IMR-90 (cell line): ENCODE data around the gene PLCB2. TPM values are rescaled to one million over a fixed set of nuclear protein-coding genes. Genes with fewer than 3 reads are reported as not detected.

Experiments used
- ATAC-seq: fragments of 200-7000 bp; cut with Tn5 transposase; 2 replicates; pipeline ENCODE4 v1.9.1; 2020; ENCODE audit warnings: low read depth, mild to moderate bottlenecking, moderate library complexity
- BruUV-seq: library from RNA; stranded (reverse); fragments of 400-500 nt; replicated peaks from 2 replicates; lab custom pipeline; 2021; lab: Mats Ljungman, UMichigan
- CTCF ChIA-PET: fragments of 300-600 bp; formaldehyde crosslinking; extraction: SDS; loops from one replicate; lab custom pipeline; 2021; ENCODE audit warnings: antibody characterized with exemption; lab: Yijun Ruan, JAX
- POLR2A ChIA-PET: fragments of 300-600 bp; sonication (Branson Sonifier 250); formaldehyde crosslinking; loops from one replicate; lab custom pipeline; 2022; ENCODE audit warnings: antibody characterized with exemption; ENCODE audit not compliant: unreplicated experiment; lab: Charles Lee
- DNase-seq: peaks from one replicate; pipeline ENCODE4 v3.0.0; 2013
- H2AFZ ChIP-seq: replicated peaks from 2 replicates; pipeline ENCODE3; 2013; ENCODE audit warnings: low read length, mild to moderate bottlenecking; ENCODE audit not compliant: poor library complexity
- H2AK5ac ChIP-seq: 2 replicates; pipeline ENCODE4 v1.6.1; 2013; ENCODE audit warnings: low read depth, low read length, inconsistent platforms
- H2AK9ac ChIP-seq: replicated peaks from 2 replicates; pipeline ENCODE3; 2013; ENCODE audit warnings: mild to moderate bottlenecking, low read depth, low read length, moderate library complexity; ENCODE audit not compliant: poor library complexity
- H2BK120ac ChIP-seq: 2 replicates; pipeline ENCODE4 v1.6.1; 2013; ENCODE audit warnings: low read depth, low read length, inconsistent platforms
- H2BK15ac ChIP-seq: 3 replicates; pipeline ENCODE4 v1.6.1; 2013; ENCODE audit warnings: low read depth, low read length, inconsistent platforms
- H2BK20ac ChIP-seq: 2 replicates; pipeline ENCODE4 v1.6.1; 2013; ENCODE audit warnings: low read depth, mild to moderate bottlenecking, inconsistent platforms, low read length, moderate library complexity
- H2BK5ac ChIP-seq: 2 replicates; pipeline ENCODE4 v1.6.1; 2013; ENCODE audit warnings: mild to moderate bottlenecking, low read depth, low read length, inconsistent platforms; ENCODE audit not compliant: poor library complexity, severe bottlenecking
- H3K14ac ChIP-seq: replicated peaks from 2 replicates; pipeline ENCODE4 v1.6.1; 2013; ENCODE audit warnings: low read depth, low read length, inconsistent platforms
- H3K18ac ChIP-seq: 2 replicates; pipeline ENCODE4 v1.6.1; 2013; ENCODE audit warnings: low read depth, low read length, control low read depth
- H3K23ac ChIP-seq: 2 replicates; pipeline ENCODE4 v1.6.1; 2013; ENCODE audit warnings: low read depth, low read length, inconsistent platforms
- H3K27ac ChIP-seq: 2 replicates; pipeline ENCODE4 v1.5.1; 2013; ENCODE audit warnings: mild to moderate bottlenecking, control low read depth, low read length; ENCODE audit not compliant: insufficient read depth
- H3K27me3 ChIP-seq: 2 replicates; pipeline ENCODE4 v1.6.1; 2013; ENCODE audit warnings: low read length; ENCODE audit not compliant: control insufficient read depth, insufficient read depth
- H3K36me3 ChIP-seq: 2 replicates; pipeline ENCODE4 v1.6.1; 2013; ENCODE audit warnings: low read length, mixed read lengths; ENCODE audit not compliant: control insufficient read depth, insufficient read depth
- H3K4ac ChIP-seq: 2 replicates; pipeline ENCODE4 v1.6.1; 2013; ENCODE audit warnings: low read depth, low read length, inconsistent platforms
- H3K4me1 ChIP-seq: 2 replicates; pipeline ENCODE4 v1.6.1; 2013; ENCODE audit warnings: low read length, mixed read lengths; ENCODE audit not compliant: control insufficient read depth, insufficient read depth
- H3K4me2 ChIP-seq: 2 replicates; pipeline ENCODE4 v1.6.1; 2013; ENCODE audit warnings: low read depth, mild to moderate bottlenecking, control low read depth, low read length, moderate library complexity
- H3K4me3 ChIP-seq: 2 replicates; pipeline ENCODE4 v1.5.1; 2013; ENCODE audit warnings: low read depth, mild to moderate bottlenecking, control low read depth, low read length, moderate library complexity; ENCODE audit not compliant: insufficient read depth
- H3K56ac ChIP-seq: 2 replicates; pipeline ENCODE4 v1.6.1; 2013; ENCODE audit warnings: low read length, inconsistent platforms; ENCODE audit not compliant: insufficient read depth; ENCODE audit errors: extremely low read depth
- H3K79me1 ChIP-seq, 2 experiments: 2 replicates each; pipeline ENCODE4 v1.6.1; 2013; ENCODE audit warnings: low read length in 2 of 2, inconsistent platforms in 1 of 2, low read depth in 1 of 2
- H3K9ac ChIP-seq: 2 replicates; pipeline ENCODE4 v1.6.1; 2013; ENCODE audit warnings: low read depth, low read length, control low read depth
- H3K9me1 ChIP-seq: 2 replicates; pipeline ENCODE4 v1.6.1; 2013; ENCODE audit warnings: low read length, inconsistent platforms; ENCODE audit not compliant: insufficient read depth
- H3K9me3 ChIP-seq: 2 replicates; pipeline ENCODE4 v1.6.1; 2013; ENCODE audit warnings: low read length; ENCODE audit not compliant: control insufficient read depth, insufficient read depth
- H4K20me1 ChIP-seq: 2 replicates; pipeline ENCODE4 v1.6.1; 2013; ENCODE audit warnings: low read length, inconsistent platforms; ENCODE audit not compliant: insufficient read depth
- H4K5ac ChIP-seq: 2 replicates; pipeline ENCODE4 v1.6.1; 2013; ENCODE audit warnings: mild to moderate bottlenecking, low read depth, low read length, control low read depth
- H4K8ac ChIP-seq, 2 experiments: 2 replicates each; pipeline ENCODE4 v1.6.1; 2013; ENCODE audit warnings: low read depth in 2 of 2, low read length in 2 of 2, control low read depth in 1 of 2, inconsistent platforms in 1 of 2
- H4K91ac ChIP-seq: 2 replicates; pipeline ENCODE4 v1.6.1; 2013; ENCODE audit warnings: low read depth, low read length, inconsistent platforms; ENCODE audit not compliant: insufficient read depth
- CEBPB ChIP-seq: IDR thresholded peaks from 2 replicates; pipeline ENCODE4 v1.6.1; 2012; ENCODE audit warnings: low read depth, low read length, improper control_type of control experiment
- MXI1 ChIP-seq: IDR thresholded peaks from 2 replicates; pipeline ENCODE4 v1.6.1; 2012; ENCODE audit warnings: low read depth, mild to moderate bottlenecking, low read length, moderate library complexity, borderline replicate concordance
- NFE2L2 ChIP-seq: fragments of 150-350 bp; IDR thresholded peaks from 2 replicates; pipeline ENCODE4 v1.6.1; 2016; ENCODE audit warnings: low read depth, mild to moderate bottlenecking, low read length
- RAD21 ChIP-seq: IDR thresholded peaks from 2 replicates; pipeline ENCODE4 v1.6.1; 2012; ENCODE audit warnings: low read length, improper control_type of control experiment
- RFX5 ChIP-seq: IDR thresholded peaks from 2 replicates; pipeline ENCODE4 v1.8.0; 2012; ENCODE audit warnings: low read depth, mild to moderate bottlenecking, low read length, moderate library complexity
- SMC3 ChIP-seq: fragments of 150-350 bp; IDR thresholded peaks from 2 replicates; pipeline ENCODE4 v1.6.1; 2016; ENCODE audit warnings: low read depth, mild to moderate bottlenecking, antibody characterized with exemption, low read length, moderate library complexity
- WGBS, 2 experiments: methylation state at CpG; one replicate each; pipeline versions ENCODE4 v1.1.5 to v1.1.7; 2013; ENCODE audit warnings: missing lambda C conversion rate in 2 of 2; ENCODE audit not compliant: insufficient read length in 1 of 2; ENCODE audit errors: extremely low coverage in 2 of 2; 5-methylcytosine and 5-hydroxymethylcytosine counted together
- dilution Hi-C: fragments of 300-500 bp; cut with HindIII; formaldehyde crosslinking; loops from one replicate; pipeline ENCODE4 v1.14.3; 2018; ENCODE audit warnings: low sequenced_read_pairs; ENCODE audit not compliant: unreplicated experiment
- in situ Hi-C: fragments of 300-500 bp; cut with MboI; formaldehyde crosslinking; loops from 3 replicates; pipeline ENCODE4 v1.14.3; 2019; ENCODE audit warnings: low sequenced_read_pairs, inconsistent platforms, mixed read lengths
- intact Hi-C: fragments of 100-400 bp; cut with micrococcal nuclease; formaldehyde crosslinking; loops from 2 replicates; pipeline ENCODE4 v1.10.0; 2022
- polyA plus RNA-seq, 3 experiments: library from polyadenylated mRNA; depleted of rRNA; stranded (reverse); fragments of >200 nt; gene quantifications; 2 replicates each; pipeline ENCODE4 v1.2.3, GENCODE V29; 2012; ENCODE audit warnings: low replicate concordance in 1 of 3
- total RNA-seq: library from RNA; depleted of rRNA; stranded (reverse); fragments of >200 nt; gene quantifications from 2 replicates; pipeline ENCODE4 v1.2.3, GENCODE V29; 2012
- TF ChIP-seq, protein P1 (sequence below): conservative IDR thresholded peaks from 2 replicates; pipeline ENCODE4 v1.5.1; 2012; ENCODE audit warnings: mild to moderate bottlenecking, low read depth, low read length, improper control_type of control experiment
- TF ChIP-seq, protein P2 (sequence below): fragments of 150-350 bp; IDR thresholded peaks from 2 replicates; pipeline ENCODE4 v1.6.1; 2016; ENCODE audit warnings: low read depth, mild to moderate bottlenecking, low read length, moderate library complexity, borderline replicate concordance

The PLCB2 gene
- total and polyA plus RNA-seq, 2 of the 4 experiments (the other 2 are of a cell fraction), result 0.18 to 1.4 TPM

GRCh38 chr15:40317580-40317979 lies 9.8 kb upstream of the PLCB2 start:
- no TSS peak for BruUV-seq
- dilution Hi-C loops, result no loop called here

More at GRCh38 chr15:40317580-40317979, 9.8 kb upstream of the PLCB2 start:
- Histone ChIP-seq H3K56ac (no peak overlapping the region), H3K18ac (no peak overlapping the region), H4K5ac (no peak overlapping the region), H3K9me3 (no peaks in the 10 kb centered on the region), H3K79me1 (no peaks in the 10 kb centered on the region), H3K36me3 (no peaks in the 10 kb centered on the region), H2AFZ (no peak overlapping the region), H3K9me1 (no peaks in the 10 kb centered on the region), H3K4ac (no peak overlapping the region), H3K27ac (no peak overlapping the region), H3K27me3 (peaks cover 22% of the 10 kb centered on the region), H4K8ac (no peak overlapping the region), H3K23ac (no peak overlapping the region), H3K9ac (no peak overlapping the region), H3K4me3 (no peak overlapping the region), H2BK15ac (no peak overlapping the region), H2BK5ac (no peak overlapping the region), H2BK120ac (no peak overlapping the region), H3K4me1 (no peaks in the 10 kb centered on the region), H3K14ac (no peak overlapping the region), H2AK5ac (no peak overlapping the region), H3K4me2 (no peak overlapping the region), H4K20me1 (no peaks in the 10 kb centered on the region), H2AK9ac (no peak overlapping the region), H2BK20ac (no peak overlapping the region), H4K91ac (no peak overlapping the region)
- intact Hi-C loops (no loop called here), in situ Hi-C loops (no loop called here)
- ATAC-seq (no peak), DNase-seq (no peak)
- 47% methylated on average over 3 of the region's 4 CpGs; no CpG with 5 or more reads in 1 of the 2 experiments for WGBS, 2 experiments
- ChIA-PET POLR2A (no interaction called here), CTCF (no interaction called here)
- TF ChIP-seq, protein P1, sequence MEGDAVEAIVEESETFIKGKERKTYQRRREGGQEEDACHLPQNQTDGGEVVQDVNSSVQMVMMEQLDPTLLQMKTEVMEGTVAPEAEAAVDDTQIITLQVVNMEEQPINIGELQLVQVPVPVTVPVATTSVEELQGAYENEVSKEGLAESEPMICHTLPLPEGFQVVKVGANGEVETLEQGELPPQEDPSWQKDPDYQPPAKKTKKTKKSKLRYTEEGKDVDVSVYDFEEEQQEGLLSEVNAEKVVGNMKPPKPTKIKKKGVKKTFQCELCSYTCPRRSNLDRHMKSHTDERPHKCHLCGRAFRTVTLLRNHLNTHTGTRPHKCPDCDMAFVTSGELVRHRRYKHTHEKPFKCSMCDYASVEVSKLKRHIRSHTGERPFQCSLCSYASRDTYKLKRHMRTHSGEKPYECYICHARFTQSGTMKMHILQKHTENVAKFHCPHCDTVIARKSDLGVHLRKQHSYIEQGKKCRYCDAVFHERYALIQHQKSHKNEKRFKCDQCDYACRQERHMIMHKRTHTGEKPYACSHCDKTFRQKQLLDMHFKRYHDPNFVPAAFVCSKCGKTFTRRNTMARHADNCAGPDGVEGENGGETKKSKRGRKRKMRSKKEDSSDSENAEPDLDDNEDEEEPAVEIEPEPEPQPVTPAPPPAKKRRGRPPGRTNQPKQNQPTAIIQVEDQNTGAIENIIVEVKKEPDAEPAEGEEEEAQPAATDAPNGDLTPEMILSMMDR, result no peak
- TF ChIP-seq NFE2L2, result no peak
- TF ChIP-seq MXI1, result no peak
- TF ChIP-seq RAD21, result no peak
- no peak for TF ChIP-seq RFX5
- no peak for TF ChIP-seq SMC3
- TF ChIP-seq, protein P2, sequence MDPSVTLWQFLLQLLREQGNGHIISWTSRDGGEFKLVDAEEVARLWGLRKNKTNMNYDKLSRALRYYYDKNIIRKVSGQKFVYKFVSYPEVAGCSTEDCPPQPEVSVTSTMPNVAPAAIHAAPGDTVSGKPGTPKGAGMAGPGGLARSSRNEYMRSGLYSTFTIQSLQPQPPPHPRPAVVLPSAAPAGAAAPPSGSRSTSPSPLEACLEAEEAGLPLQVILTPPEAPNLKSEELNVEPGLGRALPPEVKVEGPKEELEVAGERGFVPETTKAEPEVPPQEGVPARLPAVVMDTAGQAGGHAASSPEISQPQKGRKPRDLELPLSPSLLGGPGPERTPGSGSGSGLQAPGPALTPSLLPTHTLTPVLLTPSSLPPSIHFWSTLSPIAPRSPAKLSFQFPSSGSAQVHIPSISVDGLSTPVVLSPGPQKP, result no peak
- TF ChIP-seq CEBPB, result no peak
